ENCODE data around the gene RIPK4. TPM values are rescaled to one million over a fixed set of nuclear protein-coding genes. Genes with fewer than 3 reads are reported as not detected.

The RIPK4 gene
- total RNA-seq, 3 donors from 2014 or later, result 5.1 to 14.8 (median 10.2) TPM

DNA sequence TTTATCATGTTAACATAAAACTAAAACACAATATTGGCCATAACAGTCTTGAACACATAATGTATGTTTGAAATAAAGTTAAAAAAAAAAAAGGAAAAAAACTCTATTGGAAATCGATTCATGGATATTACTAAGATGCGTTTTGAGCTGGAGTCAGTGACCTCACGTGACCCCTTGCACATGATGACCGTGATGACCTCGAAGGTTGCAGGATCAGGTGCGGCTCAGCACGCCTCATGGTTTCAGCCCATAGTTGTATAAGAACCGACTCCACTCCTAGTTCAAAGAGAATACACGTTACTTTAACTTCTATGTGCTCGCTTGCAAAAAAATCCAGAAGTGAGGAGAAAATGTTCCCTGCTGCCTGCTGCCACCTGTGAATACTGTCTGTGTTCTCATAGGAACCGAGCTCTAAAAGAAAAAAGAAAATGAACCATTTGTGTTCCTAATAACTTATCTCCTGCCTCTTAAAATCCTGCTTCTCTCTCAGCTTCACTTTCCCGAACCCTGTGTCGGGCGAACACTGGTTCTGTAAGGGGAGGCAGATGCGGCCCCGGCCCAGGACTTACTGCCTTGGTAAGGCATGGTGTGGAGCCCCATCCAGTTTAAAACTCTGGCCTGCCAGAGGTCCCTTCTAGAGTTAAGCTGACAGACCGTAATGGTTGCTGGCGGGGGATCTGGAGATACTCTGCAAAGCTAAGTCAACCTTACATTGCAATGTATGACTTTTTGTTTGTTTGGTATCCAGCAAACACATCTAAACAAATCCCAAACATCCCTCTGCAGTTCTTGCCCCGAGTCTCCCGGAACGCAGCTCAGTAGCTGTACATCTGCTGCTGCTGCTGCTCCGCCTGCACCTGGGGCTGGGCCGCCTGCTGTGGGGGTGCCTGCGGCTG, 33.8 kb upstream of the RIPK4 start:
- intact Hi-C loops (cut with DNase I, micrococcal nuclease), result no loop called here
- no peaks in the 10 kb centered on the region for H3K36me3 ChIP-seq (ENCODE audit: low read depth)
- no peak for ATAC-seq
- no peak for DNase-seq
- TF ChIP-seq, protein P1, sequence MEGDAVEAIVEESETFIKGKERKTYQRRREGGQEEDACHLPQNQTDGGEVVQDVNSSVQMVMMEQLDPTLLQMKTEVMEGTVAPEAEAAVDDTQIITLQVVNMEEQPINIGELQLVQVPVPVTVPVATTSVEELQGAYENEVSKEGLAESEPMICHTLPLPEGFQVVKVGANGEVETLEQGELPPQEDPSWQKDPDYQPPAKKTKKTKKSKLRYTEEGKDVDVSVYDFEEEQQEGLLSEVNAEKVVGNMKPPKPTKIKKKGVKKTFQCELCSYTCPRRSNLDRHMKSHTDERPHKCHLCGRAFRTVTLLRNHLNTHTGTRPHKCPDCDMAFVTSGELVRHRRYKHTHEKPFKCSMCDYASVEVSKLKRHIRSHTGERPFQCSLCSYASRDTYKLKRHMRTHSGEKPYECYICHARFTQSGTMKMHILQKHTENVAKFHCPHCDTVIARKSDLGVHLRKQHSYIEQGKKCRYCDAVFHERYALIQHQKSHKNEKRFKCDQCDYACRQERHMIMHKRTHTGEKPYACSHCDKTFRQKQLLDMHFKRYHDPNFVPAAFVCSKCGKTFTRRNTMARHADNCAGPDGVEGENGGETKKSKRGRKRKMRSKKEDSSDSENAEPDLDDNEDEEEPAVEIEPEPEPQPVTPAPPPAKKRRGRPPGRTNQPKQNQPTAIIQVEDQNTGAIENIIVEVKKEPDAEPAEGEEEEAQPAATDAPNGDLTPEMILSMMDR (IDR thresholded peaks at IDR 0.05), result no peak
- H3K4me1 ChIP-seq (ENCODE audit: low read depth), result no peaks in the 10 kb centered on the region
- no peak overlapping the region for H3K4me3 ChIP-seq
- no peaks in the 10 kb centered on the region for H3K9me3 ChIP-seq

DNA sequence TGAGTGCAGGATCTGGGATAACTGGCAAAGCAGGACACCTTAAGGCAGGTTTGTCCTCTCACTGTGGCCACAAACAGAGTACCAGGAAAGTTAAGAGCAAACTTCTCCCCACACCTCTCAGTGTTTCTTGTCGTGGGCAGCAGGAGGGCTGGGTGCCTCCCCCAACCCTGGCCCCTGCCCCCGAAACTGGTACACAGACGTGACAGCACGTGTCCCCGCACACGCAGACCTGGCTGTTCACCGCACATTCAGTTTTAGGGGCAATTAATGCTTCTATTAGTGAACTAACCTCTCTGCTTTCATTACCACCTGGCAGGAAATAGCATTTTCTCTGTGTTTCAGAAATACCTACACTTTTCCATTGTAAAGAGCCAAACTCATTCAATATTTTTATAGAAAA, 32.9 kb upstream of the RIPK4 start:
- TF ChIP-seq, protein P1 (IDR thresholded peaks at IDR 0.05), result no peak
- no peaks in the 10 kb centered on the region for H3K9me3 ChIP-seq
- intact Hi-C loops (cut with DNase I, micrococcal nuclease), result no loop called here
- no peak for DNase-seq
- no peaks in the 10 kb centered on the region for H3K36me3 ChIP-seq (ENCODE audit: low read depth)
- no peak for ATAC-seq
- no peaks in the 10 kb centered on the region for H3K4me1 ChIP-seq (ENCODE audit: low read depth)
- no peak overlapping the region for H3K4me3 ChIP-seq

DNA sequence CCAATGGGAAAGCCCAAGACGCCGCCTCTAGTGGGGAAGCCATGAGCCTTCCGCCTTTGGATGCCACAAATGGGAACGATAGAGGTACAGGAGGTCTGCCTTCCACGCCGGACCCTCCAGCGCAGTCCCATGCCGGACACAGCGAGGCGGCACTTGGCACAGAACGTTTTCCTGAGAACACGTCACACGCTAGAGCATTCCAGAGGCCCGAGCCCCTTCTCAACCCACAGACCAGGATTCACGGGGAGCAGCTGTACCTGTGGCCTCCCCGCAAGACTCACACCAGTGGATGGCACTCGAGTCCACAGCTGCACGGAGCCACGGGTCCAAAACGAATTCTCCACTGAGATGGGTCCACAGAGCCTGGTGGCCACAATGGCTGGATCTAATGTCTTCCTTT, 31.5 kb upstream of the RIPK4 start:
- no peak for ATAC-seq
- no peak overlapping the region for H3K4me3 ChIP-seq
- intact Hi-C loops (cut with DNase I, micrococcal nuclease), result no loop called here

DNA sequence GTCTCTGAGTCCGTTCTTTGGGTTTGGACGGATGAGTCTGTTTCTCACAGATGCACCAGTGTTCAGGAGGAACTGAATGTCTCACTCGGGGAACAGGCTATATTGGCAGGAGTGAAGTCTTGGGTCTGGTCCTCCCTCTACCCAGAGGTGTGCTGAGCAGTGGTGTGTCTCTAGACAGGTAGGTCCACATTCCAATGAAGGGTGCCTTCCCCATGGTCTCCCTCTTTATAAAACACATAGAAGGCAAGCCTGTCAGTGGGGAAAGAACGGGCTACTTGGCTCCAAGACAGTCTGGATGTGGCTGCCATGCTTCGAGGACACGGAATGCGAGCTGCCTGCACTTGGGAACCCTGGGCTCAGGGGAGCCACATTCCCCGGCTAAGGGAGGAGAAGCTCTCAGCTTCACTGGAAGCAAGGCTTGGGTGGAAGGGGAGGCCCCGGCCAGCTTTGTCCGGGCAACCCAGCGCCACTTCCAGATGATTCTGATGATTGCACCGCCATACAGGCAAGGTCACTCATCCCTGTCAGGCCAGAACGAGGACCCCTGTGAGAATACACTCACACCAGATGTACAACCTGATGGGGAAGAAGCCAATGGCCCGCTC, 29.7 kb upstream of the RIPK4 start:
- H3K4me1 ChIP-seq (ENCODE audit: low read depth), result no peaks in the 10 kb centered on the region
- no peak overlapping the region for H3K4me3 ChIP-seq
- peaks cover 8% of the 10 kb centered on the region for H3K9me3 ChIP-seq
- ATAC-seq (no peak), DNase-seq (no peak)
- H3K36me3 ChIP-seq (ENCODE audit: low read depth), result no peaks in the 10 kb centered on the region
- intact Hi-C loops (cut with DNase I, micrococcal nuclease), result no loop called here
- TF ChIP-seq, protein P1 (IDR thresholded peaks at IDR 0.05), result no peak

More for the DNA sequence above, 31.5 kb upstream of the RIPK4 start:
- Histone ChIP-seq H3K4me1 (ENCODE audit: low read depth) (no peaks in the 10 kb centered on the region), H3K36me3 (ENCODE audit: low read depth) (no peaks in the 10 kb centered on the region), H3K9me3 (no peaks in the 10 kb centered on the region)
- no peak for DNase-seq
- TF ChIP-seq, protein P1 (IDR thresholded peaks at IDR 0.05), result no peak

DNA sequence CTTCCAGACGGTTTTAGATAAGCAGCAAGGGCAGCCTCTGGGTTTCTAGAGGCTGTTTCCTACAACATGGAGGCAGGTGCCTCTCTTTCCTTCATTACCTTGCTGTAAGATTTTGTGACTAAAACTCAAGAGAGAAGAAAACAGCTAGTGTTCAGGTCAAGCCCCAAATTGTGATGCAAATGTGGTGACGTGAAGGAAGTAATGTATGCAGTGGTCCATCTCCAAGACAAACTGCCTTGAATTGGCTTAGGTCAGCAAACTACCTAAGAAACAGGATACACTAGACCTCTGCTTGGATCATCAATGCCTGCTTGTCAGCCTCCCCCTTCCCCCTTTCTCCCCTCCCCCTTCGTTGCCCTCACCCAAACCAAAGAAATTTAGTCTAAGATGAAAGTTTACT, 28.9 kb upstream of the RIPK4 start:
- Histone ChIP-seq H3K9me3 (peaks cover 8% of the 10 kb centered on the region), H3K4me3 (no peak overlapping the region), H3K4me1 (ENCODE audit: low read depth) (no peaks in the 10 kb centered on the region), H3K36me3 (ENCODE audit: low read depth) (no peaks in the 10 kb centered on the region)
- ATAC-seq (no peak), DNase-seq (no peak)
- TF ChIP-seq, protein P1 (IDR thresholded peaks at IDR 0.05), result no peak
- intact Hi-C loops (cut with DNase I, micrococcal nuclease), result no loop called here

Data from mucosa of descending colon (tissue), 3 donors.